Measurements from ENCODE around the gene PHAF1. TPM values are rescaled to one million over a fixed set of nuclear protein-coding genes. Genes with fewer than 3 reads are reported as not detected.

Gene PHAF1
- total RNA-seq, 1 donor from 2014 or later, result 24.6 TPM

DNA sequence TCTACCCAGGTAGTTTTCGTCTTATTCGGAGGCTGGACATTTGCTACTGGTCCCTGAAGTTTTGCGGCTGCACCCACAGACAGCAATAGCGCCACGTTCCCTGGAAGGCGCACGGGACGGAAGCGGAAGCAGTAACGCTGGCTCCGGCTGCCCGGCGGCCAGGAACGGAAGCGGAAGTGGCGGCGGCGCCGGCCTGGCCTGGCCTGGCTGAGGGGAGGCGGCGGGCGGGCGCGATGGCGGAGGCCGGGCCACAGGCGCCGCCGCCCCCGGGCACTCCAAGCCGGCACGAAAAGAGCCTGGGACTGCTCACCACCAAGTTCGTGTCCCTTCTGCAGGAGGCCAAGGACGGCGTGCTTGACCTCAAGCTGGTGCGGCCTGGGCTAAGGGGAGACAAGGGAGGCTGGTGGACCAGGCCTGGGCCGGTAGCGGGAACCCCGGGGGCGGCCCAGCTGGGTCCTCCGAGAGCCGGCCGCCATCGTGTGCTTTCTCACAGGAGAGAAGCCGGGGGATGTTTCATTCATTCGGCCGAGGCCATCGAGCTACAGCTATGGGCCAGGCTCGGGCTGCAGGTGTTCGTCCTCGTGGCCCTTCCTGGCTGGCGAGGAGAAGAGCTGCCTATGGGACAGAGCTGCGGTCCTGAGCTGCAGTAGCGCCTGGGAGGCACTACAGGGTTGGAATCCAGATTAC is 82.4 kb downstream of the PHAF1 start, which contains the start of gene E2F4:
Gene E2F4, plus strand, starts transcription at position 161 of the 687 bp plus-strand sequence. Its CDS starts 73 bp downstream, at position 234.
- H3K4me3 ChIP-seq (ENCODE audit: low read depth, low read length), result peak within 1 kb of the TSS; percentile 94
- TF ChIP-seq, protein P1, sequence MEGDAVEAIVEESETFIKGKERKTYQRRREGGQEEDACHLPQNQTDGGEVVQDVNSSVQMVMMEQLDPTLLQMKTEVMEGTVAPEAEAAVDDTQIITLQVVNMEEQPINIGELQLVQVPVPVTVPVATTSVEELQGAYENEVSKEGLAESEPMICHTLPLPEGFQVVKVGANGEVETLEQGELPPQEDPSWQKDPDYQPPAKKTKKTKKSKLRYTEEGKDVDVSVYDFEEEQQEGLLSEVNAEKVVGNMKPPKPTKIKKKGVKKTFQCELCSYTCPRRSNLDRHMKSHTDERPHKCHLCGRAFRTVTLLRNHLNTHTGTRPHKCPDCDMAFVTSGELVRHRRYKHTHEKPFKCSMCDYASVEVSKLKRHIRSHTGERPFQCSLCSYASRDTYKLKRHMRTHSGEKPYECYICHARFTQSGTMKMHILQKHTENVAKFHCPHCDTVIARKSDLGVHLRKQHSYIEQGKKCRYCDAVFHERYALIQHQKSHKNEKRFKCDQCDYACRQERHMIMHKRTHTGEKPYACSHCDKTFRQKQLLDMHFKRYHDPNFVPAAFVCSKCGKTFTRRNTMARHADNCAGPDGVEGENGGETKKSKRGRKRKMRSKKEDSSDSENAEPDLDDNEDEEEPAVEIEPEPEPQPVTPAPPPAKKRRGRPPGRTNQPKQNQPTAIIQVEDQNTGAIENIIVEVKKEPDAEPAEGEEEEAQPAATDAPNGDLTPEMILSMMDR (IDR thresholded peaks at IDR 0.05; ENCODE audit: insufficient read depth, low read length, poor library complexity, severe bottlenecking), result no peak
- H3K27me3 ChIP-seq (ENCODE audit: control insufficient read depth, insufficient read depth, low read length), result no peaks in the 10 kb centered on the region
- H3K36me3 ChIP-seq (ENCODE audit: control insufficient read depth, insufficient read depth, low read length), result peaks cover 2% of the 10 kb centered on the region
- no peak for DNase-seq (ENCODE audit: low read depth)

DNA sequence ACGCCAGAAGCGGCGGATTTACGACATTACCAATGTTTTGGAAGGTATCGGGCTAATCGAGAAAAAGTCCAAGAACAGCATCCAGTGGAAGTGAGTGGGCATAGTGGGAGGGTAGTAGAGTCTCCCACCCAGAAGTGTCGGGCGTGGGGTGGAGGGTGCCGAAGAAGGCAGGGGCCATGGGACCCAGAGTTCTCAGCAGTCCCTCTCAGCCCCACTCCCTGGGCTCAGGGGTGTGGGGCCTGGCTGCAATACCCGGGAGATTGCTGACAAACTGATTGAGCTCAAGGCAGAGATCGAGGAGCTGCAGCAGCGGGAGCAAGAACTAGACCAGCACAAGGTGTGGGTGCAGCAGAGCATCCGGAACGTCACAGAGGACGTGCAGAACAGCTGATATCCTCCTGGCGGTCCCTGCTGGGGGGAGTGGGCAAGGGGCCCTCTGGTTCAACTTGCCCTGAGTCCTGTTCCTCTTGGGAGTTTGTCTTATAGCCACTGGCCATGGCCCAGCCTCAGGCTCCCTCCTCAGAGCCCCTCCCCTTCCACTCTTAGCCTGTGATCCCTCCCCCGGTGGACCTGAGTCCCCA is 83.1 kb downstream of the PHAF1 start:
- Histone ChIP-seq H3K4me3 (ENCODE audit: low read depth, low read length) (peak overlapping the region; percentile 94), H3K36me3 (ENCODE audit: control insufficient read depth, insufficient read depth, low read length) (peaks cover 2% of the 10 kb centered on the region), H3K27me3 (ENCODE audit: control insufficient read depth, insufficient read depth, low read length) (no peaks in the 10 kb centered on the region)
- TF ChIP-seq, protein P1 (IDR thresholded peaks at IDR 0.05; ENCODE audit: insufficient read depth, low read length, poor library complexity, severe bottlenecking), result no peak
- DNase-seq (ENCODE audit: low read depth), result no peak

DNA sequence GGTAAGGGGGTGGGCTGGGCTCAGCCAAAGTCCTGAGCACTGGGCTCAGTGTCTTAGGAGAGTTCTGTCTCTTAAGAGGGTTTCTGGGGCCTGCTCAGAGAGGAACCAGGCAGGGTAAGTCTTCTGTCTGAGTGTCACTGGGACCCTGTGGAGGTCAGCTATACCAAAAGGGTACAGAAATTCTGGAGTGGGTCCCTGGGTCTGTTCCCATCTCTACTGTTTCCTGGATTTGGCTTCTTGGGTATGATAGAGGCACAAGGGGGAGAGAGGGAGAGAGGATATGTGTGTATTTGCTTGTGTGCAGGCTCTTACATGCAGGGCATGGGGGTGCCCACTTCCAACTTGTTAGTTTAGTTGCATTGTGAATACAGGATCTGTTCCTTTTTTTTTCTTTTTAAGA is 83.8 kb downstream of the PHAF1 start:
- TF ChIP-seq, protein P1 (IDR thresholded peaks at IDR 0.05; ENCODE audit: insufficient read depth, low read length, poor library complexity, severe bottlenecking), result no peak
- H3K27me3 ChIP-seq (ENCODE audit: control insufficient read depth, insufficient read depth, low read length), result no peaks in the 10 kb centered on the region
- peaks cover 2% of the 10 kb centered on the region for H3K36me3 ChIP-seq (ENCODE audit: control insufficient read depth, insufficient read depth, low read length)
- no peak overlapping the region for H3K4me3 ChIP-seq (ENCODE audit: low read depth, low read length)
- no peak for DNase-seq (ENCODE audit: low read depth)

DNA sequence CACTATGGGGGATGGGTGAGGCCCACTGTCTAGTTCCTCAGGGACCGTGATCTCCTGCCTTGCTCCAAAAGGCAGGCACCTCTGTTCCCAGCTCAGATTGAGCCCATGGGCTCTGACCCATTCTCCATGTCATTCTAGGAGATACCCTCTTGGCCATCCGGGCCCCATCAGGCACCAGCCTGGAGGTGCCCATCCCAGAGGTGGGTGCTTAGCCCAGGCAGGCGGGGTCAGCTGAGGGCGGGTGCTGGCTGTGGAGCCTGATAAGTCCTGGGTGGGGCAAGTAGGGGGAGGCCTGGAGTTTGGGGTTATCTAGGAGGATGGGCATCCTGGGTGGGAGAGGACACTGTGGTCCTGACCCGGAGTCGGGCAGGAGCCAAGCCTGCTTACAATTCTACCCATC is 84.5 kb downstream of the PHAF1 start:
- Histone ChIP-seq H3K27me3 (ENCODE audit: control insufficient read depth, insufficient read depth, low read length) (no peaks in the 10 kb centered on the region), H3K4me3 (ENCODE audit: low read depth, low read length) (no peak overlapping the region), H3K36me3 (ENCODE audit: control insufficient read depth, insufficient read depth, low read length) (peaks cover 2% of the 10 kb centered on the region)
- TF ChIP-seq, protein P1 (IDR thresholded peaks at IDR 0.05; ENCODE audit: insufficient read depth, low read length, poor library complexity, severe bottlenecking), result no peak
- DNase-seq (ENCODE audit: low read depth), result no peak

DNA sequence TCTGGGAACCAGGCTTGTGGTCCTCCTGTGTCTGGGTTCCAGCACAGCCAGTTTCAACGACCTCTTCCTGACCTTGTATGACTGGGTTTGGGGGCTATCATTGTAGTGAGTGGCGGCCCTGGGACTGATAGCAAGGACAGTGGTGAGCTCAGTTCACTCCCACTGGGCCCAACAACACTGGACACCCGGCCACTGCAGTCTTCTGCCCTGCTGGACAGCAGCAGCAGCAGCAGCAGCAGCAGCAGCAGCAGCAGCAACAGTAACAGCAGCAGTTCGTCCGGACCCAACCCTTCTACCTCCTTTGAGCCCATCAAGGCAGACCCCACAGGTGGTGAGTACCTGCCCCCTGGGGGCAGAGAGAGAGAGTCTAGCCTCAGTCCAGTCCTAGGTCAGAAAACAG is 85.9 kb downstream of the PHAF1 start:
- TF ChIP-seq, protein P1 (IDR thresholded peaks at IDR 0.05; ENCODE audit: insufficient read depth, low read length, poor library complexity, severe bottlenecking), result no peak
- Histone ChIP-seq H3K4me3 (ENCODE audit: low read depth, low read length) (no peak overlapping the region), H3K36me3 (ENCODE audit: control insufficient read depth, insufficient read depth, low read length) (peaks cover 2% of the 10 kb centered on the region), H3K27me3 (ENCODE audit: control insufficient read depth, insufficient read depth, low read length) (no peaks in the 10 kb centered on the region)
- no peak for DNase-seq (ENCODE audit: low read depth)

Data from kidney epithelial cell (primary cell).